Epidermal melanocyte (primary cell): ENCODE data around the gene TGFBR2.

Experiments used
- DNase-seq: peaks from one replicate; pipeline ENCODE4 v3.0.0; 2011; ENCODE audit warnings: low spot score; ENCODE audit not compliant: insufficient read length

TGFBR2 gene

GRCh38 chr3:30634761-30635735, 28.6 kb downstream of the TGFBR2 start:
- no peak for DNase-seq

DNA sequence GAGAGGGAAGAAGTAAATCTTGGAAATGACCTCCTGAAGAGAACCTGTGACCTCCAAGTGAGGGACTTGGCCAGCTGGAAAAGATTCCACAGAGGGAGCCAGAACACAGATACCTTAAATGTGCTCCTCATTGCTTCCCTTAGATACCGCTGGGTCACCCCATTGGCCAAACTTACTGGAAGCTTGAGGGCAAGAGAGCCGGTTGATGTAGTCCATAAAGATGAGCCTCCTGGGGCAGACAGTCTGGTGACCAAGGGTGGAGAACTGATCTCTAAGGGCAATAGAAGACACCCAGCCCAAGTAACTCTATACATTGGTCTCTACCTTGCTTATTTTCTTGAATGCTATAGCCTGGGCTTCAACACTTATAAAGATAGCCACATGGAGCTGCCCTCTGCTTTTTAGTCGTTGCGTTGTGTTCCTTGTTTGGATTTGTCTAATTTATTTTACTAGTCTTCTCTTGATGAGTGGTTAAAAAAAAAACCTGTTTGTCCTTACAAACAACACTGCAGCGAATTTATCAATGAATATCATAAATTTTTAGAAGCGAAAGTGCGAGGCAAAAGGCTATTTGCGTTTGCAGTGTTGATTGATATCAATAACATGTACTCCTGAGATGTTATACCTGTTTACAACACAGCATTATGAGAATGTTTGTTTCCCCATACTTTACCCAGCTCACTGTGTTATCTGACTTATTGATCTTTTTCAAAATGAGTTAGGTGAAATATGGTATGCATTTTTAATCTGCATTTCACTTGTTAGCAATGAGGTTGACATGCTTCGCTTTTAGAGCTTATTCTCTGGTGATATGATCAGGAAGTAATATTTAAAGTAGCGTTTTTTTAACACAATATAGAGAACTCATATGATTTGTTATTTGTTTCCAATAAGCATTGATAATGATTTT, 31.2 kb downstream of the TGFBR2 start:
- no peak for DNase-seq

DNA sequence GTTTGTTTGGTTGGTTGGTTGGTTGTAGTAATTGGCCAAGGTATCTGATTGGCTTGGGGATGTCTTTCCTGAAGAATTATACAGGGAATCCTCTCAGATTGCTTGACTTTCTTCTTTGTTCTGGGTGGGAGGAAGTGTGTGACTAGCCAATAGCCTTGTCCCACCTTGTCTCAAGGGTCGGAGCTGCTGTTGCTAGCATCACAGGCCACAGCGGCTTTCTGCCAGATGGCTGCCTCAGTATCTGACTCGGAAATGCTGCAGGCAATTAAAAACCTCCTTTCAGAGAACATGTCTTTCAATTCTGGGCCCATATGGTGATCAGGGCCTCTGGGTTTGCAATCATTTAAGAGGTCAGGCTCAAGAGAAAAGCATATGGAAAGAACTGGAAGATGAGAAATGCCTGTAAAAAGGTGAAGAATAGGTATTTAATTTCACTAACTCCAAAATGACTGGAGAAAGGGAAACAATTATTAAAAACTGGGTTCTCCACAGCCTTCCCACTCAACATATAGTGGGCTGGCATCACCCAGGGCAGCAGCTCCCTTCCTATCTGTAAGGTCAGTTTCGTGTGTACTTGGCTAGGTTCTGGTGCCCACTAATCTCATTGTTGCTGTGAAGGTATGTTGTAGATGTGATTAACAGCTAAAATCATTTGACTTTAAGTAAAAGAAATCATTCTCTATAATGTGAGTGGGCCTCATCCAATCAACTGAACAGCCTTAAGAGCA, 32.4 kb downstream of the TGFBR2 start:
- no peak for DNase-seq

- no peak for DNase-seq
These were observed 33.5 kb downstream of the TGFBR2 start for GRCh38 chr3:30639937-30640336.

DNA sequence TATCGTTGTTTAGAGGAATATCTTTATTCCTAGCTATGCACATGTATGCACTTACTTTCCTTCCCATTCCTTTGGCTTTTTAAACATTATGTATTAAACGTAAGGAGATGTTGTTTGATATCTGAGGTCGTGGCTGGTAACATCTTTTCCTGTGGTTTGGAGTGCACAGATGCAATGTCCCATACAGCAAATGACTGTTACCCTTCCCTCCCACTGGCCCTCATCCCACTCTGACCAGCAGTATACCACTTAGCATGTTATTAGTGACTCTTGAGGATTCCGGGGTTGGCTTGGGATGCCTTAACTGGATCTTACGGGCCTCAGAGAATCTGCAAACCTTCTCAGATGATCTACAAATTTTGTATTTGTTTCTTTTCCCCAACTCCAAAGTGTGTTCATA, 34.5 kb downstream of the TGFBR2 start:
- DNase-seq, result no peak

DNA sequence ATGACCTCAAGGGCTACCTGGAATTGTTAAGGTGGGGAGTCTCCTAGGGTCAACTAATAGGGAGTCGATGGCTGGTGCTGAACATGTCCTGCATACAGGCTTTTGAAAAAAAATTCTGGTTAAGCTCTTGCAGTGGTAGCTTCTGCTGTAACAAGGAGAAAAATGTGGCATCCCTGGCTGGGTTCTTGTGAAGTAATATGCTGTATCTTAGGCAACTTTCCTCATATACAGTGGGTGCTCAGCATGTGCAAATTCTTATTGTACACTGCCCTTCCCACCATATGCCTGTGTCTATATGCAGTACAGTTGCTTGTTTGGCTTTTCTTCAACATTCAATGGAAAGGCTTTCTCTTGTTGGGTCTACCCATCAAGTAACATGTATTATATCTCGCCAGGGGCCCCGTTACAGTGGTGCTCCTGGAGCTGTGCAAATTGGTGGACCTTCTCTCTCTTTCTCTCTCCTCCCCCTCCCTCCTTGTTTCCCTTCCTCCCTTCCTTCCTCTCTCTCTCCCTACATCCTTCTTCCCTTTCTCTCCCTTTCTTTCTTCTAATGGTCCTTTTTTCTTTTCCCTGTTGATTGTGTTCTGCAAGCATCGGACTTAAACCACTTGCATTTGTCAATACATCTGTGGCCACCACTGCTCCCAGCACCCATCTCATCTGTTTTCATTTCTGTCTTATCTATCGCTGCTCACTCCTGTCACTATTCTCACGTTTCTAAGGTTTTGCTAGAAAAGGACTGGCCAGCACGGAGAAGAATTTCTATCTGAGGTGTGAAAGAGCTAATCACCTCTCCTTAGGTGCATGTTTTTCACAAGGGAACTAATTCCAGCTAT, 35.2 kb downstream of the TGFBR2 start:
- DNase-seq, result no peak

- no peak for DNase-seq
These were observed 36.5 kb downstream of the TGFBR2 start for GRCh38 chr3:30642849-30643361.

GRCh38 chr3:30643763-30644462, 37.5 kb downstream of the TGFBR2 start:
- no peak for DNase-seq

- DNase-seq, result no peak
These were observed 38.2 kb downstream of the TGFBR2 start for GRCh38 chr3:30644615-30645014.

GRCh38 chr3:30645077-30645476, 38.7 kb downstream of the TGFBR2 start:
- DNase-seq, result no peak

DNA sequence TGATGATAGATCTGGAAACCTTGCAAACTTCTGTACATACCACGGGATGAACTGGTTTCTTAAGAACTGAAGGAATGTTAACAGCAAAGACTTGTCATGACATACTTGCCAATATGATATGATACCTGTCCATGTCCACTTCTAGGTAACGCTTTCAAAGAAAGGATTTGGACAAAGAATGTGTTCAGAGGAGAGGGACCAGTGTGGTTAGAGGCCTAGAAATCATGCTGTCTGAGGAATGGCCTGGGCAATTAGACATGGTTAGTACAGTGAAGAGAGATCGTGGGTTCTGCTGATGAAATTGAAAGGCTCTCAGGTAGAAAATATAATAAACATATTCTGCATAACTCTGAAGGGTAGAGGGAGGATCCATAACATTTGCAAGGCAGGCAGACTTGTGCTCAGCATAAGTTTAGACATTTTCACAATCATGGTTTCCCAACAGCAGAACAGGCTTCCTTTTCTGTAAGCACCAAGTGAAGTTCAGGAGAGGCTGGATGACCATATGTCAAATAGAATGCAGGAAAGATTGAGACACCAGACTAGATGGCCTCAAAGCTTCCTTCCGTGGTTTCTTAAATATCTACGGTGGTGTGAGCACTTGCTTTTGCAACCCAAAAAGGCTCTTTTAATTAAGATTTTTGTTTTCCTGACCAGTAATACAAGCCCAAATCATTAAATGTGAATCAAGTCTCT, 39.9 kb downstream of the TGFBR2 start:
- no peak for DNase-seq

DNA sequence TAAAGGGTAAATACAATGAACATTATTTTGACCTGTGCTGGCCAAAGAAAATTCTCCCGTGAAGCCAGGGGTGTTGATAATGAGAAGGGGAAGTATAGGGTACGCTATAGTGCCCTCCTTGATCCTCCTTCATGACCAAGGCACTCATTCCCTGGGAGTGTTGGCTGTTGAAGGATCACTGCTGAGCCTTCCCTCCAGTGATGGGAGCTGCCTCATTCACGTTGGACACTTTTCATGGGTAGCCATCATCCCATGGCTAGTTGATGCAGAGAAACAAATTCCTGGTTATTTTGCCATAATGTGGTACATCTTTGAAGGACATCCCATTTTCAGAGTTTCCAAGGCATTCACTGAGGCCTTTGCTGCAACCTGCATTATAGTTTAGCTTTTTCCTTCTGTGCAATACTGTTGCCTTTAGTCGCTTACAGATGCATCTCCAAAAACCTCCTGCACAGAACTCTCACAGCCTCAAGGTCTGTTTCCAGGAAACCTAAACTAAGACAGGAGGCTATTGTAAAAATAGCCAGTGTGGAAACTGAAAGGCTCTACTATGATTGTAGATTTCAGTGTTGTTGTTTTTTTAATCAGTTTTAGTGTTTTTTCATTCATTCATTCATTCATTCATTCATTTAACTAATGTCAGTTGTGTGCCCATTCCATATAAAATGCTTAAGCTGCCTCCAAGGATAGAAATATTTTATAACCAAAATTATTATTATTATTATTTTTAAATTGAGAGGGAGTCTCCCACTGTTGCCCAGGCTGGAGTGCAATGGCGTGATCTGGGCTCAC, 40.8 kb downstream of the TGFBR2 start:
- DNase-seq, result no peak

GRCh38 chr3:30648670-30649357, 42.4 kb downstream of the TGFBR2 start:
- no peak for DNase-seq

DNA sequence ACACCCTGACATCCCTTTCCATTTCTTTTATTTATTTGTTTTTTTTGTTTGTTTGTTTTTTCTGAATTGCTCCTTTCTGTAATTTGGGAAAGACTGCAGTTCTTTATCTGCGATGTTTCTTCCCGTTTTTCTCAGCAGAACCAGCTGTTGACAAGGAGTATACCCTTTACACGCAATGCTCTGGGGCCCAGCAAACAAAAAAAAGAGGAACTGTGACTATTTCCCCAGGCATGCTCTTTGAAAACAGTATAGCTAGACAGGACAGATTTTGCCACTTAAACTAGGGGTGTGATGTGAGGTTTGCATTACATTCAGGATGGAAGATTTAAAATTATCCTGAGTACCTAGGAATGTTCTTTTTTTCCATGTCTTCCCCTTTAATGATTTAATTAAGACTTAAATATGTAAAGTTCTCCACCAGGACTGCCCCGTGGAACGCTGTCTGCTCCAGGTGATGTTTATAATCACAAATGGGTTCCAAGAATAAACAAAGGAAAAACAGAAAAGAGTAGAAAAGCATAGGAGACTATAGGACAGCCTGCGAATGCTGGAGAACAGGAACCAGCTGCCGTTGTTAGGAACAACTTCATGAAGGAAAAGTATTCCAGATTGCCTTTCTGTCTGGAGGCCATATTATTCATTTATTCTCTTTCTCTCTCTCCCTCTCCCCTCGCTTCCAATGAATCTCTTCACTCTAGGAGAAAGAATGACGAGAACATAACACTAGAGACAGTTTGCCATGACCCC, 43.3 kb downstream of the TGFBR2 start:
- DNase-seq, result peak; percentile 36

- DNase-seq, result no peak
These were observed 44.1 kb downstream of the TGFBR2 start for GRCh38 chr3:30650348-30650995.

- no peak for DNase-seq
These were observed 47.9 kb downstream of the TGFBR2 start for GRCh38 chr3:30654269-30654668.
